H1 (cell line): ENCODE measurements around the gene KLK1. TPM values are rescaled to one million over a fixed set of nuclear protein-coding genes. Genes with fewer than 3 reads are reported as not detected.

Experiments
- ATF2 ChIP-seq: IDR thresholded peaks from 2 replicates; pipeline ENCODE4 v1.6.1; 2012; ENCODE audit warnings: low read length, inconsistent platforms
- CTCF ChIP-seq, 3 experiments: IDR thresholded peaks; 1 replicate in 2 of 3; 2 replicates in 1 of 3; pipeline versions ENCODE4 v1.5.1 to v1.6.1; 2011; ENCODE audit warnings: low read length in 3 of 3, mild to moderate bottlenecking in 3 of 3, inconsistent platforms in 2 of 3, low read depth in 1 of 3, moderate library complexity in 1 of 3; ENCODE audit not compliant: insufficient read depth in 1 of 3; ENCODE audit errors: control extremely low read depth in 1 of 3
- KDM1A ChIP-seq: fragments of 200-600, 300-600 bp; sonication (generic); IDR thresholded peaks from 2 replicates; pipeline ENCODE4 v1.7.1; 2016; ENCODE audit warnings: mild to moderate bottlenecking, low read length, borderline replicate concordance
- KDM5A ChIP-seq: fragments of 200-600 bp; IDR thresholded peaks from 2 replicates; pipeline ENCODE4 v1.7.1; 2012; ENCODE audit warnings: mild to moderate bottlenecking, low read length, inconsistent platforms, mixed read lengths
- polyA plus RNA-seq, 7 experiments: library from polyadenylated mRNA; depleted of rRNA in 3 of 7; stranded (reverse) in 5 of 7; unstranded in 2 of 7; fragments of >200 nt in 5 of 7; fragments of 200-250 nt in 2 of 7; gene quantifications; 1 replicate in 5 of 7; 2 replicates in 1 of 7; 4 replicates in 1 of 7; pipeline versions ENCODE4 v1.2.1 to v1.2.3, GENCODE V29; 2011 to 2013; ENCODE audit warnings: missing spikeins in 2 of 7, mixed read lengths in 2 of 7
- total RNA-seq: library from RNA; stranded (reverse); fragmentation: NEBNext Ultra II Directional; extraction: Animal tissue kit (Norgen Biotek cat#: 25700); gene quantifications from 2 replicates; pipeline ENCODE4 v1.2.1, GENCODE V29; 2021

The KLK1 gene
- total and polyA plus RNA-seq, 2 of the 8 experiments (the other 6 are each of a cell fraction or from before 2014, with no cell fraction given): 3.4 to 4.0 TPM

- TF ChIP-seq CTCF (IDR thresholded peaks at IDR 0.05; ENCODE audit: control extremely low read depth in 1 of 3, insufficient read depth in 1 of 3, low read depth in 1 of 3, low read length in 3 of 3) (no peak), KDM1A (no peak), ATF2 (no peak), KDM5A (no peak)
These were observed 4.0 kb downstream of the KLK1 start (continued) for GRCh38 chr19:50819636-50820035.
